ENCODE data around the gene PARP3. TPM values are rescaled to one million over a fixed set of nuclear protein-coding genes. Genes with fewer than 3 reads are reported as not detected.

PARP3 gene
- polyA plus RNA-seq (2013, experiment 1 of 2), result 6.4 TPM
- 6.1 TPM for polyA plus RNA-seq (2013, experiment 2 of 2)

DNA sequence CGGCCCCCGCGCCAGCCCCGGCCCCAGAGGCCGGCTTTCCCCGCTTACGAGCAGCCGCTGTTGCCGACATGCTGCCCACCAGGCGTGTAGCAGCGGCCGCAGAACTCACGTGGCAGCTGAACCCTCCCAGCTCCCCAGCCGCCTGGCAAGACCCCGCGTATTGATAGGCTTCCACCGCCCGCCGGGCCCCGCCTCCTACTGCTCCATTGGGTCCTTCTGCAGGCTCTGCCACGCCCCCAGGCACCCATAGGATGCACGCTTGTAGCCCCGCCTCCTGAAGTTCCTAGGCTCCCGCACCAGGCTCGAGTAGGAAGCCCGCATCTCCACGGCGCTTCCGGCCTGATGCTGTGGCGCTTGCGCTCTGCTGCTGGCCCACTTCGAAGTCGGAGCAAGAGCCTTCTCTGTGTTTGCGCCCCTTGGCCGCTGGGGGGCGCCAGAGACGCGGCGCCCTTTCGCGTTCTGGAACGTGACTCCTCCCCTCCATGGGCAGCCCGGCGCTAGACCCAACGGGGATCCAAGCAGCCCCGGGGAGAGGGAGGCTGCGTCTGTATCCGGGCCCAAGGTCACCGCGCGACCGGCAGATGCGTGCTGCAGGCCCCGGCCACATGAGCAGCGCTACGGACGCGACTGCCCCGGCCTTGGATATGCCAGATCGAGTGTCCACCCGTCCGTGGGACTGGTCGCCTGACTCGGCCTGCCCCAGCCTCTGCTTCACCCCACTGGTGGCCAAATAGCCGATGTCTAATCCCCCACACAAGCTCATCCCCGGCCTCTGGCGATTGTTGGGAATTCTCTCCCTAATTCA, at the start of gene PARP3, which contains the start of gene RRP9:
Gene PARP3, plus strand, starts transcription at position 566 of the 805 bp plus-strand sequence. CDS start 993 bp downstream, outside the sequence.
Gene RRP9, minus strand, starts transcription at position 107 of the 805 bp plus-strand sequence. Its CDS starts 37 bp downstream, at position 70.
- peak within 1 kb of the TSS in 1 of 2 experiments; percentile 70 for H2BK12ac ChIP-seq (ENCODE audit: low read length in 2 of 2)
- WGBS, result 6% methylated on average over 67 of the region's 67 CpGs

DNA sequence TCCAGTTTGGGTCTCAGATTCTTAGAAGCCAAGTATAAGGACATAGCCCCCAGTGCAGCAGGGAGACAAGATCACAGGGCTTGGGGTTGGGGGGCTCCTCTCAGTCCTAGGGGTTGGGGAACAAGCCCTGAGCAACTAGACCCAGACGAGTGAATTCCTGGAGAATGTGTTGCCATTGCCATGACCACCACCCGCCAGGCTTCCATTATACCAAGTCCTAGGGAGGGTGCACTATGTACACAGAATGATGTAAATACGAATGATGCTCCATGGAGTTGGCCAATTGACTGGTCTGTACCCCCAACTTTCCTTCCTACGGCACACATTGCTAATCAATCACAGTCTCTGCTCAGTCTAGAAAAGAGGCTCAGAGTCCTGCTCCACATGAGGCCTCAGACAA, 47.8 kb upstream of the PARP3 start:
- Histone ChIP-seq H2BK15ac (ENCODE audit: low read depth, poor library complexity, severe bottlenecking) (no peak overlapping the region), H2AK5ac (ENCODE audit: low read length, severe bottlenecking) (no peak overlapping the region), H3K4me2 (ENCODE audit: low read length, poor library complexity, severe bottlenecking) (no peak overlapping the region), H3K27ac (ENCODE audit: low read length, poor library complexity, severe bottlenecking) (no peak overlapping the region), H3K4me3 (ENCODE audit: insufficient read depth in 1 of 2, low read depth in 1 of 2, low read length in 2 of 2) (no peak overlapping the region), H3K9ac (ENCODE audit: low read length) (no peak overlapping the region), H2BK120ac (ENCODE audit: low read depth, low read length) (no peak overlapping the region), H3K18ac (ENCODE audit: low read depth in 1 of 2, low read length in 2 of 2) (no peak overlapping the region), H3K4me1 (ENCODE audit: control insufficient read depth, insufficient read depth, low read depth, low read length) (no peaks in the 10 kb centered on the region), H3K9me3 (ENCODE audit: control insufficient read depth, low read length) (no peaks in the 10 kb centered on the region), H2AFZ (ENCODE audit: low read depth, low read length) (no peak overlapping the region), H4K91ac (ENCODE audit: low read length) (no peak overlapping the region), H3K36me3 (ENCODE audit: control insufficient read depth in 1 of 2, insufficient read depth in 2 of 2, low read depth in 1 of 2, low read length in 2 of 2) (no peaks in the 10 kb centered on the region), H3K14ac (ENCODE audit: low read length in 2 of 2) (no peak overlapping the region), H3K27me3 (ENCODE audit: control insufficient read depth in 1 of 2, insufficient read depth in 1 of 2, low read length in 2 of 2) (peaks cover 5 to 25% of the 10 kb centered on the region in 2 experiments), H3K23ac (ENCODE audit: low read length in 2 of 2) (no peak overlapping the region), H3K4ac (ENCODE audit: low read depth in 1 of 2, low read length in 2 of 2) (no peak overlapping the region), H2BK12ac (ENCODE audit: low read length in 2 of 2) (no peak overlapping the region), H3K79me1 (replicated peaks; ENCODE audit: low read length, poor library complexity, severe bottlenecking) (no peaks in the 10 kb centered on the region), H4K8ac (ENCODE audit: low read length) (no peak overlapping the region), H2BK5ac (ENCODE audit: low read depth, low read length, poor library complexity, severe bottlenecking) (no peak overlapping the region)
- DNase-seq, result no peak
- WGBS, result 66% methylated on average over 4 of the region's 4 CpGs

More for the DNA sequence above, at the start of gene PARP3, which contains the start of gene RRP9:
- Histone ChIP-seq H3K23ac (ENCODE audit: low read length in 2 of 2) (peak within 1 kb of the TSS in 1 of 2 experiments; percentile 78), H3K9me3 (ENCODE audit: control insufficient read depth, low read length) (no peaks in the 10 kb centered on the region), H3K27ac (ENCODE audit: low read length, poor library complexity, severe bottlenecking) (peak within 1 kb of the TSS; percentile 66), H4K91ac (ENCODE audit: low read length) (peak within 1 kb of the TSS; percentile 83), H3K14ac (ENCODE audit: low read length in 2 of 2) (peak within 1 kb of the TSS in 1 of 2 experiments; percentile 87), H3K9ac (ENCODE audit: low read length) (peak within 1 kb of the TSS; percentile 97), H4K8ac (ENCODE audit: low read length) (peak within 1 kb of the TSS; percentile 95), H2AK5ac (ENCODE audit: low read length, severe bottlenecking) (peak within 1 kb of the TSS; percentile 54), H2AFZ (ENCODE audit: low read depth, low read length) (peak within 1 kb of the TSS; percentile 99), H2BK5ac (ENCODE audit: low read depth, low read length, poor library complexity, severe bottlenecking) (no peak within 1 kb of the TSS), H3K36me3 (ENCODE audit: control insufficient read depth in 1 of 2, insufficient read depth in 2 of 2, low read depth in 1 of 2, low read length in 2 of 2) (peaks cover 47 to 55% of the 10 kb centered on the region in 2 experiments), H3K79me1 (replicated peaks; ENCODE audit: low read length, poor library complexity, severe bottlenecking) (peaks cover 30% of the 10 kb centered on the region), H3K27me3 (ENCODE audit: control insufficient read depth in 1 of 2, insufficient read depth in 1 of 2, low read length in 2 of 2) (no peaks in the 10 kb centered on the region), H3K18ac (ENCODE audit: low read depth in 1 of 2, low read length in 2 of 2) (peak within 1 kb of the TSS; percentile 88 to 93), H3K4ac (ENCODE audit: low read depth in 1 of 2, low read length in 2 of 2) (peak within 1 kb of the TSS; percentile 73 to 97), H2BK120ac (ENCODE audit: low read depth, low read length) (peak within 1 kb of the TSS; percentile 9), H3K4me1 (ENCODE audit: control insufficient read depth, insufficient read depth, low read depth, low read length) (peaks cover 19% of the 10 kb centered on the region), H3K4me3 (ENCODE audit: insufficient read depth in 1 of 2, low read depth in 1 of 2, low read length in 2 of 2) (peak within 1 kb of the TSS; percentile 84 to 94), H3K4me2 (ENCODE audit: low read length, poor library complexity, severe bottlenecking) (peak within 1 kb of the TSS; percentile 96), H2BK15ac (ENCODE audit: low read depth, poor library complexity, severe bottlenecking) (peak within 1 kb of the TSS; percentile 50)
- peak; percentile 100 for DNase-seq

DNA sequence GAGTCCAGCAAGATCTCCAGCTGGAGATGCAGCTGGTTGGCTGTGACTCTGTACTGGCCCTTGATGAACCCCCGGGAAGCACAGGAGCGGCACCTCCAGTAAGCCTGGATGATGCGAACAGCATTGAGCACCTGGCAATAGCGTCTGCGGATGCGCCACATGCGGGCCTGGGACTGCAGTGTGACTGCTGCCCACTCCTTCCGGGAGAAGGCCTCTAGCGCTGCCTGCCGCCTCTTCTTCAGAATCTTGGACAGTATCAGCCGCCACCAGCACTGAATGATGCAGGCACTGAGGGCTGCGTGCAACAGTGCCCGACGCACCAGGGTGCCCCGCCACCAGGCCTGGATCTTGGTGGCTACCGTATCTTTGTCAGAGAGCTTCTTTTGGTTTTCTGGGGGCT, 47.2 kb upstream of the PARP3 start:
- Histone ChIP-seq H3K4ac (ENCODE audit: low read depth in 1 of 2, low read length in 2 of 2) (no peak overlapping the region), H2AK5ac (ENCODE audit: low read length, severe bottlenecking) (no peak overlapping the region), H4K8ac (ENCODE audit: low read length) (no peak overlapping the region), H2BK5ac (ENCODE audit: low read depth, low read length, poor library complexity, severe bottlenecking) (no peak overlapping the region), H2BK15ac (ENCODE audit: low read depth, poor library complexity, severe bottlenecking) (no peak overlapping the region), H3K9me3 (ENCODE audit: control insufficient read depth, low read length) (no peaks in the 10 kb centered on the region), H3K23ac (ENCODE audit: low read length in 2 of 2) (no peak overlapping the region), H3K4me2 (ENCODE audit: low read length, poor library complexity, severe bottlenecking) (no peak overlapping the region), H3K27me3 (ENCODE audit: control insufficient read depth in 1 of 2, insufficient read depth in 1 of 2, low read length in 2 of 2) (peaks cover 5 to 25% of the 10 kb centered on the region in 2 experiments), H3K27ac (ENCODE audit: low read length, poor library complexity, severe bottlenecking) (no peak overlapping the region), H2AFZ (ENCODE audit: low read depth, low read length) (no peak overlapping the region), H3K9ac (ENCODE audit: low read length) (no peak overlapping the region), H3K79me1 (replicated peaks; ENCODE audit: low read length, poor library complexity, severe bottlenecking) (no peaks in the 10 kb centered on the region), H2BK12ac (ENCODE audit: low read length in 2 of 2) (no peak overlapping the region), H2BK120ac (ENCODE audit: low read depth, low read length) (no peak overlapping the region), H3K36me3 (ENCODE audit: control insufficient read depth in 1 of 2, insufficient read depth in 2 of 2, low read depth in 1 of 2, low read length in 2 of 2) (no peaks in the 10 kb centered on the region), H4K91ac (ENCODE audit: low read length) (no peak overlapping the region), H3K18ac (ENCODE audit: low read depth in 1 of 2, low read length in 2 of 2) (no peak overlapping the region), H3K4me3 (ENCODE audit: insufficient read depth in 1 of 2, low read depth in 1 of 2, low read length in 2 of 2) (no peak overlapping the region), H3K14ac (ENCODE audit: low read length in 2 of 2) (no peak overlapping the region), H3K4me1 (ENCODE audit: control insufficient read depth, insufficient read depth, low read depth, low read length) (no peaks in the 10 kb centered on the region)
- WGBS, result 87% methylated on average over 16 of the region's 16 CpGs
- DNase-seq, result no peak

DNA sequence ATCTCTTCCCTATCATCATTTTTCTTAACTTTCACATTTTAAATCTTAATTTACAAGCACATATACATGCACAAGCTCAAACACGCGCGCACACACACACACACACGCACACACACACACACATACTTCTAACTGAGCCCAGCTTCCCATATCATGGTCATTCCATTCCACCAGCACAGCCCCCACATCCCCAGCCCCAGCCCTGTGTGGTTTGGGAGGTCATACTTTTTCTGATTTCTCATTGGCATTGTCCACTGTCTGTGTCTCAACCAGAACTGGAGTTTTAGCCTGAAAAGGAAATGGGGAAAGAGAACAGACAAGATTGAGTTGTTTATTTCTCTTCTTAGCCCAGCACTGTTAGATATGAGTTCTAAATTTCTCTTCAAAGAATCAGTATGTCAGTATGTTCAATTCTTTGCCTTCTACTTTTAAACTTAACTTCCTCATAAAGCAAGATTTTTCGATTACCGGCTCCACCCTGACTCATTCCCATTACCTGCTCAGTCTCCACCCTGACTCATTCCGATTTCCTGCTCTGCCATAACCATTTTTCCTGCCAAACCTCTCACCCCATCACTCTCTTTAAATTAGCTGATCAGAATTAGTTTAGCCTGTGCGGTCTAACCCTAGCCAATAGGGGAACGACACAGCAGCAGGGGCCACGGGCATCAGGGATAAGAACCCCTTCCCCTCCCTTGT, 45.4 kb upstream of the PARP3 start:
- Histone ChIP-seq H2AFZ (ENCODE audit: low read depth, low read length) (no peak overlapping the region), H4K91ac (ENCODE audit: low read length) (no peak overlapping the region), H3K4me3 (ENCODE audit: insufficient read depth in 1 of 2, low read depth in 1 of 2, low read length in 2 of 2) (no peak overlapping the region), H3K9me3 (ENCODE audit: control insufficient read depth, low read length) (no peaks in the 10 kb centered on the region), H4K8ac (ENCODE audit: low read length) (no peak overlapping the region), H3K23ac (ENCODE audit: low read length in 2 of 2) (no peak overlapping the region), H2BK12ac (ENCODE audit: low read length in 2 of 2) (no peak overlapping the region), H3K4me1 (ENCODE audit: control insufficient read depth, insufficient read depth, low read depth, low read length) (no peaks in the 10 kb centered on the region), H3K27ac (ENCODE audit: low read length, poor library complexity, severe bottlenecking) (no peak overlapping the region), H3K14ac (ENCODE audit: low read length in 2 of 2) (no peak overlapping the region), H3K18ac (ENCODE audit: low read depth in 1 of 2, low read length in 2 of 2) (no peak overlapping the region), H2BK120ac (ENCODE audit: low read depth, low read length) (no peak overlapping the region), H2BK15ac (ENCODE audit: low read depth, poor library complexity, severe bottlenecking) (no peak overlapping the region), H2BK5ac (ENCODE audit: low read depth, low read length, poor library complexity, severe bottlenecking) (no peak overlapping the region), H3K27me3 (ENCODE audit: control insufficient read depth in 1 of 2, insufficient read depth in 1 of 2, low read length in 2 of 2) (peaks cover 11 to 26% of the 10 kb centered on the region in 2 experiments), H3K9ac (ENCODE audit: low read length) (no peak overlapping the region), H3K79me1 (replicated peaks; ENCODE audit: low read length, poor library complexity, severe bottlenecking) (no peaks in the 10 kb centered on the region), H3K4me2 (ENCODE audit: low read length, poor library complexity, severe bottlenecking) (no peak overlapping the region), H2AK5ac (ENCODE audit: low read length, severe bottlenecking) (no peak overlapping the region), H3K36me3 (ENCODE audit: control insufficient read depth in 1 of 2, insufficient read depth in 2 of 2, low read depth in 1 of 2, low read length in 2 of 2) (no peaks in the 10 kb centered on the region), H3K4ac (ENCODE audit: low read depth in 1 of 2, low read length in 2 of 2) (no peak overlapping the region)
- no peak for DNase-seq
- WGBS, result 90% methylated on average over 10 of the region's 10 CpGs
